CD4-positive, alpha-beta T cell treated with Interferon alpha-2 for 1 hour (primary cell): Measurements from ENCODE around the gene RARG.
A peak's percentile ranks its signal among the peaks of the same experiment; 100 is the strongest.
"Not testable (repeated sequence)": the region's sequence is repeated elsewhere in the genome, so short reads cannot be mapped to it uniquely, and the experiment has no call there.

Source experiments
- DNase-seq, 2 donors: peaks; one replicate each; pipeline ENCODE4 v3.0.0-alpha.2; 2020 to 2022

RARG gene

DNA sequence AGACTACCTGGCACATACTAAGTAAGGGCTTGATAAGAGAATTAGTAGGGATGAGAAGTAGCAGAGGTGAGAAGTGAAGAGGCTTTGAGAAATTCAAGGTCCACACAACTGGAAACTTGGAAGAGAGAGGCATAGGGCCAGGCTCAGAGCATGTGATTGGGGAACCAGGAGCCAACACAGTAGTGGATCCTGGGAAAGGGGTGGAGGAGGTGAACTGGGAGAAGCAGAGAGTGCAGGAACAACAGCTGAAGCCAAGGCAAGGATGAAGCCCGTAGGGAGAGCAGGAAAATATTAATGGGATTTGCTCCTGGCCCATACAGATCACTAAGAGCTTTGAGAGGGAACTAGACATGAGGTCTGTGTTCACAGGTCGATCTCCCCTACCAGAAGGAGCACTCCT, 23.6 kb downstream of the RARG start:
- no peak for DNase-seq

DNA sequence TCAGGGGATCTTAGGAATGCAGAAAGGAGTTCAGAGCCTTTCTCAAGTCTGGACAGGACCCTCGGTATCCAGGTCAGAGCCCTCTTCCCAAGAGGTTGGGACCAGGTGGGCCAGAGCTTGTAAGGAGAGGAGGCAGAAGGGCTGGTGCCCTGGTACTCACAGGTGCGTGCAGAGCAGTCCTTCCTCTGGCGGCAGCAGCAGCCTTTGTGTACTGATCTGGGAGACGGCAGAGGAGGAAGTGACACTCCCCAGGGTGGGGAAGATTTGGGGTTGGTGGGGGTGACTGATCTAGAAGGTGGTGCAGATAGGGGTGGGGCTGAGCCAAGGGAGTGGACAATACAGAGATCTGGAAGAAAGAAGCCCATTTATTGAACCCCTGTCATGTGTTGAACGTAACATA, 25.0 kb downstream of the RARG start, which contains the start of gene ITGB7:
Gene ITGB7 (minus strand): TSS at position 210 of the 400 bp plus-strand sequence. CDS start 6,808 bp downstream, outside the sequence.
- peak; percentile 69 to 75 for DNase-seq

DNA sequence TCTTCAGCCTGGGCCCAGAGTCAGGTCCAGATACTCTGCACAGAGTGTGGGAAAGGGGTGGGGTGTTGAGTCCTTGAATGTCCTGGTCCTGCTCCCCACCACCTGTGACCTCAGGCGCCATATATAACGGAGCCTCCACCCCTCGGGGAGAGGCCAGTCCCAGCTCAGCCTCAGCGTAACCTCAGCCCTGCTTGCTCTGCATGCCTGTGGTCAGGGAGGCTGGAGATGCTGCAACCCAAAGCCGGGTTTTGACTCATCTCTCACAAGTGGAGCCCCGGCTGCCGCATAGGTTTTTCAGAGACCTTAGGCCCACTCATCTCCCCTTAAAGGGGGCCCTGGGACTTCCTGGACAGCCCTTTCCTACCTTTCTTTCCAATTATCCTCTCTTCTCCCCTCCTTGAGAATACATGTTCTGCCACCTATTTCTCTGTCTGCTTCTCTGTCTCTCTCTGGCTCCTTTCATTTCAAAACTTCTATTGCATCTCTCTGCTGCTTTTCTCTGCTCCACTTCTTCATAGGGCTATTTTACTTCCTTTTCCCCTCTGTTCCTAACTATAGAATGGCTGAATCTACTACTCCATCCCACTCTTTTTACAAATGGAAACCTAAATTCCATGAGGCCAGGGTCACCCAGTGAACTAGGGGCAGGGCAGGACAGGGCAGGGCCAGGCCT, 26.1 kb downstream of the RARG start:
- DNase-seq, result peak; percentile 34 to 60

DNA sequence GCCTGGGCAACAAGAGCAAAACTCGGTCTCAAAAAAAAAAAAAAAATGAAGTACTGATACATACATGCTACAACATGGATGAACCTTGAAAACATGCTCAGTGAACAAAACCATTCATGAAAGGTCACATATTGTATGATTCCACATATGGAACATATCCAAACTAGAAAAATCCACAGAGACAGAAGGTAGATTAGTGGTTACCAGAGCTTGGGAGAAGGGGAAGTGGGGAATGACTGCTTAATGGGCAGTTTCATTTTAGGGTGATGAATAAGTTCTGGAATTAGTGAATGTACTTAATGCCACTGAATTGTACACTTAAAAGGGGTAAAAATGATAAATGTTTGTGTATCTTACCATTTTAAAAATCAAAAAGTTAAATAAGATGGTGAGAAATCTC, 27.7 kb downstream of the RARG start:
- DNase-seq, result no peak

DNA sequence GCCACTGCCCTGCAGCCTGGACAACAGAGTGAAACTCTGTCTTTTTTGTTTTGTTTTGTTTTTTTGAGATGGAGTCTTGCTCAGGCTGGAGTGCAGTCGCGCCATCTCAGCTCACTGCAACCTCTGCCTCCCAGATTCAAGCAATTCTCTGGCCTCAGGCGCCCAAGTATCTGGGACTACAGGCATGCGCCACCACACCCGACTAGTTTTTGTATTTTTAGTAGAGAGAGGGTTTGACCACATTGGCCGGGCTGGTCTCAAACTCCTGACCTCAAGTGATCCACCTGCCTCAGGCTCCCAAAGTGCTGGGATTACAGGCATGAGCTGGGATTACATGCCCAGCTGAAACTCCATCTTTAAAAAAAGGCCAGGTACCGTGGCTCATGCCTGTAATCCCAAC, 29.7 kb downstream of the RARG start:
- DNase-seq, result not testable (repeated sequence)

DNA sequence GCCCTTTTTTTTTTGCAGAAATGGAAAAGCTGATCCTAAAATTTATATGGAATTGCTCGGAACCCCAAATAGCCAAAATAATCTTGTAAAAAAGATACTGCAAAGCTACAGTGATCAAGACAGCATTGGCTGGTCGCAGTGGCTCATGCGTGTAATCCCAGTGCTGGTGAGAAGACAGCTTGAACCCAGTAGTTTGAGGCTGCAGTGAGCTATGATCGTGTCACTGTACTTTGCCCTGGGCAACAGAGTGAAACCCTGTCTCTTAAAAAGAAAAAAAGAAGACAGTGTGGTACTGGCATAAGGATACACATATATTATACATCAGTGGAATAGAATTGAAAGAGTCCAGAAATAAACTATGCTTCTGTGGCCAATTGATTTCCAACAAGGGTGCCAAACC, 30.4 kb downstream of the RARG start:
- DNase-seq, result no peak

DNA sequence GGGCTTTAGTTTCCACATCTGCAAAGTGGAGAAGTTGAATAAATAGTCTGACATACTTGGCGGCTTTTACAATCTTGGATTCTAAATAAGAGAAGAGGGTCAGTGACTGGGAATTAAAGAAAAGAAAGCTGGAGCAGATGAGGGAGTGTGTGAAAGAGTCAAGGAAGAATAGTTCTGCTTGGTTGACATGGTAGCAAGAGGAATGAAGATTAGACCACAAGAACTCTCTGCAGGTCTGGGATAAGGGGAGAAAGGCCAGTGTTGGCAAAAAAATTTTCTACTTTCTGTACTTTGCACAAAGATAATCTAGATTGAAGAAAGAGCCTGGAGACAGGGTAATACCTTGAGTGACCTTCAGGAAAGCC, 30.9 kb downstream of the RARG start:
- DNase-seq, result no peak

DNA sequence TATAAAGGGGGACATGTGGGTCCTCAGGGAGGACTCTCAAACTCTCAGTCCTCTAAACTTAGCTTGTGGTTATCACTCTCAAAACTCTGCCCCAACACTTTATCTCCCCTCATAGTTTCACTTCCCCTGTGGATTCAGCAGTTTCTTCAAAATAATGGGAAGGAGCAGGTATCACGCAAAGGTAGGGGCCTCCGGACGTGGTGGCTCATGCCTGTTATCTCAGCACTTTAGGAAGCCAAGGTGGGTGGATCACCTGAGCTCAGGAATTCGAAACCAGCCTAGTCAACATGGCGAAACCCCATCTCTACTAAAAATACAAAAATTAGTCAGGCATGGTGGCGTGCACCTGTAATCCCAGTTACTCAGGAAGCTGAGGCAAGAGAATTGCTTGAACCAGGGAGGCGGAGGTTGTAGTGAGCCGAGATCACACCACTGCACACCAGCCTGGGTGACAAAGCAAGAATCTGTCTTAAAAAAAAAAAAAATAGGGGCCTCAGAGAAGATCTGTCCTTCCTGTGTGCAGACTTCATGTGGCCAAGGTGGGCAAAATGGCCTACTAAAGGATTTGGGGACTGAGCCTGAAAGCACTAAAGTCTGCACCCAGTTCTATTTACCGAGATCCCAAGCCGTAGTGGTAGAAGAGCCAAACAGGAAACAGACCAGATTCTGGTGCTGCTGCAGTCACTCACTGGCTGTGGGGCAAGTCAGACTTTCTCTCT, 31.4 kb downstream of the RARG start:
- DNase-seq, result peak in 1 of 2 donors; percentile 28

DNA sequence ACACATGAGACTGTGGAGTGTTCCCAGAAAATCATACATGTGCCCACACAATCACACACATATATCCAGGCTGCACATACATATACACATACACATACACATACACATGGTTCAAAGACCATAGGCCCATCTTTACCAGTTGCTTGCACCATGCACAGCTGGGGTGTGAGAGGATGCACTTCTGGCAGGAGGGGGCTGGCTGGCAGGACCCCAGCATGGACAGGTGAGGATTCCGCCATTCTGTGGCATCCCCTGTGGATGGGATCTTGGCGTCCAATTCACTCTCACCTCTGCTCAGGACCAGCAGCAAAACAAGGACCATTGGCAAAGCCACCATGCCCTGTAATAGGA, 31.9 kb downstream of the RARG start:
- DNase-seq, result no peak

DNA sequence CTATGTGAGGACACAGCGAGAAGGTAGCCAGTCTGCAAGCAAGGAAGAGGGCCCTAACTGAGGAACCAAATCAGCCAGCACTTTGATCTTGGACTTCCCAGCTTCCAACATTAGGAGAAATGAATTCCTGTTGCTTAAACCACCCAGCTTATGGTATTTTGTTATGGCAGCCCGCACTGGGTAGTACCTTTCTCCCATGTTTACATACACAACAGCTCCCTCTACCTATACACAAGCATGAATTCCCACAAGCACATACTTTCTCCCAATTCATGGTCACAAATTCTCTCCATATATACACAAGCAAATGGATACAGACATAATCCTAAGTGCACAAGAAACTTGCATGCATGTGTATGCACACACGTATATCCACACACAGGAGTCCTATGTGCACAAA, 32.3 kb downstream of the RARG start:
- DNase-seq, result no peak

DNA sequence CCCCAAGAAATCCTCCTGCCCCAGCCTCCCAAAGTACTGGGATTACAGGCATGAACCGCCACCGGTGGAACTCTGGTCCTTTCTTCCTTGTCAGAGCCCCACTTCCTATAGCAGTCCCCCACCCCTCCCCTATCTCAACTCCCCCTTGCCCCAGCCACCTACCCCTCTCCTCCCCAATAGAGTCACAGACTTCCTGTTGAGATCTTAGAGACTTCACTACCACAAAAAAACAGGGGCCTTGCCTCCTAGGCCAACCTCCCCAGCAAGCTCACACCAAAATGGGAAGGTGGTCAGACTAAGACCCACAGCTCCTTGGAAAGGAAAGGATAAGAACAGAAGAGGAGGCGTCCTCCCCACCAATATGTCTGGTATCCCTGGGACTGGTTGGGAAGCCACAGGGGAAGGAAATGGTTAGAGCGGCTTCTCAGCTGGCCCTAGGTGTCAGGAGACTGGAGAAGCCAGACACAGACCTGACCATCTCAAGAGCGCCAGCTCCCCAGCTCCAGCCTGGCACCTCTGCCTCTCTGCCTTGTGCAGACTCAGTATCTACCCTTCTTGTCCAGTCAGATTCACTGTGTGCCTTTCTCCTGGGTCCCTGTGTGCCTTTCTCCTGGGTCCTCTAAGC, 33.4 kb downstream of the RARG start:
- peak in 1 of 2 donors; percentile 50 for DNase-seq

DNA sequence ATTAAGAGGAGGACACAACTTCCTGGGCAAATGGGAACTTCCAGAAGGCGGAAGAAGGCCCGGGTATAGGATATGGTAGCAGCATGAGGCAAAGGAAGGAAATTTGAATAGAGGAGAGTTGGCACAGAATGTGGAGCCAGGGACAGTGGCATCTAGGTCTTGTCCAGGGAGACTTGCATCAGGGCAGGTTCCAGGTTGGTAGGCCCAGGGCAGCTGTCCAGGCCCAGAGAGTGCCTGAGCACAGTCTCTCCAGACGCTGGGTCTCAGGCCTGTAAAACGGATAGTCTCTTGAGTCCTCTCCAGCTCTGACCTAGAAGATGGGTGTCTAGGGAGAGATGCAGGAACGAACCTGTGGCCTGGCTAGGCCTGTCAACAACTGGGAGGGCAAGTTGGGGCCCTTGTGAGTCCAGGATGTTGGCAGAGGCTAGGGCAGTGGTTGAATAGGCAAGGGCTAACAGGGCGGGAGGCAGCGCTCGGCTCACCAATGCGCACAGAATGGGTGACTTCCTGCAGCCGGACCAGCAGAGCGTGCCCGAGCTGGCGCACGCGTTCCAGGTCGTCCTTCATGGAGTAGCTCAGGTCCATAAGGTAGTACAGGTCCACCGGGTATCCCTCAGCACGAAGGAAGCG, 34.9 kb downstream of the RARG start:
- no peak for DNase-seq

DNA sequence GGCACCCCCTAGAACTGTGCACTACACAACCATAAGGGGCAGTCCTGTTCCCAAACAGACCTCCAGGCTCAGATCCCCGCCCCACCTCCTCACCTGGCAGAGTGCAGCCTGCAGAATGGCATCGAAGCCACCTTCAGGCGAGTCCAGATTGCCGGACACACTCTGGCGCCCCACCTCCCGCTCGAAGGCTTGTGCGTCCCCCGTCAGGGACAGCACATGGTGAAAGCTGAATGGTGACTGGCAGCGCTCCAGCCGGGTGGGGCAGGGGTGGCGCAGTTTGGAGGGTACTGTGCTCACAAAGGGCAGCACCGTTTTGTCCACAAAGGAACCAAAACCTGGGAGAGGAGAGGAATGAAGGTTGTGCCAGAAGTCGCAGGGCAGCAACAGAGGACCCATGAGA, 35.5 kb downstream of the RARG start:
- no peak for DNase-seq

DNA sequence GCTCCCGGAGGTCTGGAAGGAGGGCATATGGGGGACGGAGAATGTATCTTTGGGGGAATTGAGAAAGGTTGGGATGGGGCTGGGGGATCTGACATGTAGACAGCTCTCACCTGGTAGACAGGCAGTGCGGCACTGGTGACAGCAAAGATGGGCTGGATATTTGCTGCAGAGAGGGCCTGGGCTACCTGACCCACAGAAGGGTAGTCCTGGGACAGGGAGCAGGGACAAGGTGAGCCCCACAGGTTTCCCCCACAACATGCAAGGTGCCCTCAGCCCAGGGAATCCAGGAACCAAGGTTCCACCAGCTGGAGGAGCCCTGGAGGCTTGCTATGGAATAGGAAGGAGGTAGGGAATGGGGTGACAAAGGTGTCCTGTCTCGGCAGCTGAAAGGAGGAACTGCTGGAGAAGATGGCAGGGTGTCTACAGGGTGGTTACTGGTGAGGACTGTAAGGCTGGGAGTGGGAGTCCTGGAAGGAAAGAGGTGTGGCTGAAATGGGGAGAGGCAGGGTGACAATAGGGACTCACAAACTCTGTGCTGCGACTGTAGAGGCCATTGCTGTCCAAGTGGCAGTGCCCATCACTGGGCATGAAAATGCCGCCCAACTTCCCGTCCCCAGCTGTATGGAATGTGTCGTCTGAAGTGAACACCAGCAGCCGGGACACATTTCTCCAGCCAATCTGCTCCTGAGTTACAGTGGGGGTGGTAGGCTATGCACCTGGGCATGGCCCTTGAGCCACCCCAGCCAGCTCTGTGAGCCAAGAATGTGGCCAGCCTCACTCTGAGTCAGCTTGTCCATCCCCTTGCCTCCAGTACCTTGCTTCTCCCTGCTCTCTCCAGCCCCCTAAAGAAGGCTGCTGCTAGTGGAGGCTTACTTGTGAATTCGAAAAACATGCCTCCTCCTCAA, 36.2 kb downstream of the RARG start:
- DNase-seq, result no peak

DNA sequence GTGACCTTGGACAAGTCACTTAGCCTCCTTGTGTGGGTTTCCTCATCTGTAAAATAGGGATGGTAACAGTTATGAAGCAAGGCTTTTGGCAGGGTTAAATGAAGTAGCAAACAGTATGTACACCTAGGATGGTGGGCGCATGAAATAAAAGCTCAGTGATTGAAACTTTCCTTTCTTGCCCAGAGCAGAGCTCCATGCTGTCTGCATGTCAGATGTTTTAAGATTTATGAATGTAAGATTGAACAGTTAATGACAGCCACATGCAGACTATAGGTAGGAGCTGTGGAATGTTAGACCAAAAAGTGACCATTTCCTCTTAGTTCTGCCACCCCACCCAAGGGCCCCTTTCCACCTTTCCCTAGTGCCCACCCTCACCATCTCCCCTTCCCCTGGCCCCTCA, 37.0 kb downstream of the RARG start:
- no peak for DNase-seq

DNA sequence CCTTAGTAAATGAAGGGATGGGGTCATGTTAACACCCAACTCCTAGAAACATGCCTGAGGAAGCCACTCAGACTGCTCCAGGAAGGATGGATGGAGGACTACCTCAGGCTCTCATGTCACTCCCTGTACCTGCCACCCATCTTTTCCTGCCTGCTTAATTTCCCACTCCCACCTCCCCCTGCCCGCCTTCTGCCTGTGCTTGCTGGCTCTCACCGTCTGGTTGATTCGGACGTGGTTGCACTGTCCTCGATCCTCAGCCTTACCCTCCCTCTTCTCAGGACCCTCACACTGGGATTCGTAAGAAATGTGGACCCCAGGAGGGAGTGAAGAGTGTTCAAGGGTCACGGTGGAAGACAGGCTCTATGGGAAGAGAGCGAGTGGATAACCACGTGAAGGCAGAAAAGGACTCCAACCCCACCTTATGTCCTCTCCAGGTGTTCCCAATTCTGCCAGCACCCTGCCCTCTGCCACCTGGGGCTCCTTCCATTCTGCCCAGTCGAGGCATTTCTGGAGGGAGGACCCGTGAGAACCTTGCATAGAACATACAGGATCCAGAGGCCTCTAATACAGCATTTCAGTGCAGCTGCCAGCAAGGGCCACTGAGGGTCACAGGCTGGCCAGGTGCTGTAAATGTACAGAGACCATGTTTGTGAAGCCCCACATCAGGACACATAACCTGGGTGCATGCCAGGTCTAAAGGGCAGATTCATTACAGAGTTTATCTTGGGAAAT, 37.9 kb downstream of the RARG start:
- DNase-seq, result no peak

DNA sequence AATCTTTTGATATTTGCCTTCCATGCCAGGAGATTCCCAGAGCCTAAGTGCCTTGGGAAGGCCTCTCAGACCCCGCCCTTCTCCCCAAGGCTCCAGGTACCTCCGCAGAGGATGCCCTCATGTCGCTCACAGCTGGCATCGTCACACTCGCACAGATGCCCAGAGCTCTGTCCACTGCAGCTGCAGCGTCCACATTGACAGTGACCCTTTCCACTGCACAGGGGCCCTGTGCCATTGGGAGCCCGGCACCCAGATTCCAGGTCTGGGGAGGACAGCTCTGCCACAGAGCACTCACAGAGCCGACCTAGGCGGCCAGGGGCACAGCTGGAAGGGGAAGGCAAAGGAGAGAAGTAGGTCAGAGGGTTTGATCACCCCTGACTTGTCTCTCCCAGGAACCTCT, 39.0 kb downstream of the RARG start:
- no peak for DNase-seq

DNA sequence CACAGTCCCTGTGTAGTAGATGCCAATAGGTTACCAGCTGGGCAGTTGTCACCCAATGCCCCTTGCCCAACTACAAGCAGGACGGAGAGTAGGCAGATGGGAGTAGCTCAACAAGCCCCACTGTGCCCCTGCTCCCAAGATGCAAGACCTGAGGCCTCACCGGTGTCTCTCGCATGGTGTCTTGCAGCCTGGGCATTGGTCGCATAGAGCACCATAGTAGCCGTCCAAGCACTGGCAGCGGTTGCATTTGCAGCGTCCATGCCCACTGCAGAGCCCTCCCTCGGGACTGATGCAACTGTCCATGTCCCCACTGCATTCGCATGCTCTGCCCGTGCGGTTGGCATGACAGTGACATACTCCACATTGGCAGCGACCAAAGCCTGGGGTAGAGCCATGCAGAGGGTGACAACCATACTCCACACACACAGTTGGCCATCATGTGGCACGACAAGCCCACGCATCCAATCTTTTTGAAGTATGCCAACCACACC, 39.4 kb downstream of the RARG start:
- no peak for DNase-seq

DNA sequence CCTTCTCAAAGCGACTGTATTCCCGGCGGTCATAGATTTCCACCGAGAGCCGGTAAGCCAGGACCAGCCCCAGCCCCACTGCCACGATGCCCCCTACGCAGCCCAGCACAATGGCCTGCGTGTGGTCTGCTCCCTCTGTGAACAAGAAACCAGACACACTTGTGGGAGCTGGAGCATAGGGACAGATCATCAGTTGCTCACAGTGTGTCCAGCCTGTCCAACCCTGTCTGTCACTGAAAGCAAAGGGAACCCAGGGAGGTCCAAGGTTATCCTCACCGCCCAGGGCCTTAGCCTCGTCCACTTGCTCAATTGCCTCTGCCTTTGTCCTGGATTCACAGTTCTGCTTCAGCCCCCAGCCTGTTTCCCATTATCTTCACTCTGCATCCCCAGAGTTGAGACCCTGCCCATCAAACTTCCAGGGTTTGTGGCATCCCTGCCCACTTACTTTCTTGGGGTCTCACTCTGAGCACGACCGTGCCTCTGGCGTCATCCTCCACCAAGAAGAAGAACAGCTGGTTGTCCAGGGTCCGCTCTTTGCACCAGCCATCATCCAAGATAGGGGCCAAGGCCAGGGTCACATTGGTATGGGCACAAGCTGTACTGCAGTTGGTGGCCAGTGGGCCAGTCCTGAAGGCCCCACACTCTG, 40.0 kb downstream of the RARG start:
- no peak for DNase-seq

DNA sequence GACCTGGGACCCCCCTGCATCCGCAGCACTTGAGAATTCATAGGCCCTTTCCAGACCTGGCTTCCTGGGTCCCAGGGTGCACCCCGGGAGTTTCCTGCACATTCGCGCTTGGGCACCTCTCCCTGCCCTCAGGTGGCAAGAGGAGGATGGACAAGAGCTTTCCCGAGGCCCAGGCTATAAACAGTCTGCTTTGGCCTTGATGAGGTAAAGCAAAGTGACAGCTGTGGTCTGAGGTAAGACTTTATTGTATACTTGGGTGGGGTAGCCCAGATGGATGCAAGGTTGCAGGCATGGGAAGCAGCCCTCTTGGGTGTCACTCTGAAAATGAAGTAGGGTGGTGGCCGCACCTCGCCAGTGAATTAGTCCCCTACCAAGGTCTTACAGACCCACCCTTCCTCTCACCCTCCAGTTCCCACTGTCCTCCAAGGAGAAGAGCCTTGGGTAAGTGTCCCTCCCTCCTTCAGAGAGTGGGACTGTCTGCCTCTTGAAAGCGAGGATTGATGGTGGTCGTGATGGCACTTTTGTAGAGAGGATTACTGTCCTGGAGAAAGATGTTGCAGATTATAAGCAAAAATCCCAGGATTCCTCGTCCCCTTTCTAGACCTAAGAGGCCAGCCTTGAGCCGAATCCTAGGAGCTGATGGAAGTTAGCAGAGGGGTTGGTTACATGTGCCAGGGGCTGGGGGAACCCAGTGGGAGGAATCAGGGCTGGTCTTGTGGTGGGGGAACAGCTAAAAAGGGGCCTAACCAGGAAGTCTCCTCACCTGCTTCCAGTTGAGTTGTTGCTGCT, 40.7 kb downstream of the RARG start:
- no peak for DNase-seq
